Right lobe of liver (tissue), 6 donors: ENCODE measurements around the gene TMEM175. TPM values are rescaled to one million over a fixed set of nuclear protein-coding genes. Genes with fewer than 3 reads are reported as not detected.
A peak's percentile ranks its signal among the peaks of the same experiment; 100 is the strongest.

Experiments
- ATAC-seq, 4 donors: fragments of 200-7000 bp; cut with Tn5 transposase; one replicate each; pipeline ENCODE4 v1.9.1; 2020; ENCODE audit warnings: mild to moderate bottlenecking in 4 of 4, moderate library complexity in 4 of 4
- DNase-seq, 3 donors: peaks; one replicate each; pipeline ENCODE4 v3.0.0-alpha.2; 2020
- H3K27ac ChIP-seq, 3 donors: fragments of 200-600 bp; one replicate each; pipeline ENCODE4 v1.8.0; 2022
- H3K27me3 ChIP-seq, 2 donors: fragments of 200-600 bp; one replicate each; pipeline ENCODE4 v1.8.0; 2022
- H3K36me3 ChIP-seq, 4 donors: fragments of 200-600 bp; sonication (generic) in 1 of 4; one replicate each; pipeline versions ENCODE4 v1.5.1 to v1.8.0; 2017 to 2022; ENCODE audit warnings: control low read depth in 1 of 4
- H3K4me1 ChIP-seq, 4 donors: fragments of 200-600 bp; sonication (generic) in 1 of 4; one replicate each; pipeline versions ENCODE4 v1.5.1 to v1.8.0; 2017 to 2022; ENCODE audit warnings: control low read depth in 1 of 4
- H3K4me3 ChIP-seq, 3 donors: fragments of 200-600 bp; one replicate each; pipeline ENCODE4 v1.8.0; 2022
- H3K9me3 ChIP-seq, 4 donors: fragments of 200-600 bp; sonication (generic) in 1 of 4; one replicate each; pipeline versions ENCODE4 v1.5.1 to v1.8.0; 2017 to 2022; ENCODE audit warnings: control low read depth in 1 of 4
- CTCF ChIP-seq, 4 donors: fragments of 200-600 bp in 3 of 4; fragments of 450-650 bp in 1 of 4; IDR thresholded peaks; one replicate each; pipeline versions ENCODE4 v1.5.1 to v1.8.0; 2016 to 2022; ENCODE audit warnings: antibody characterized with exemption in 4 of 4, mild to moderate bottlenecking in 2 of 4
- POLR2A ChIP-seq: fragments of 450-650 bp; IDR thresholded peaks from one replicate; pipeline ENCODE4 v1.6.1; 2017; ENCODE audit warnings: antibody characterized with exemption, mild to moderate bottlenecking
- WGBS: methylation state at CpG from one replicate; pipeline ENCODE4 v1.1.6; 2018; ENCODE audit warnings: low coverage, low lambda C conversion rate; ENCODE audit not compliant: insufficient coverage; ENCODE audit errors: missing lambda C conversion rate; 5-methylcytosine and 5-hydroxymethylcytosine counted together
- intact Hi-C, 2 donors: fragments of 100-400 bp; cut with DNase I; formaldehyde crosslinking; loops; one replicate each; pipeline versions ENCODE4 v1.11.2 to v1.14.1; 2022
- total RNA-seq, 6 experiments: library from RNA; depleted of rRNA in 2 of 6; stranded (reverse); fragments of >200 nt in 2 of 6; fragmentation: NEBNext Ultra II Directional in 3 of 6; extraction: Animal tissue kit (Norgen Biotek cat#: 25700) in 3 of 6; gene quantifications; one replicate each; pipeline versions ENCODE4 v1.1.0 to v1.2.4, GENCODE V29; 2016 to 2023
- donor health status: DM: no; HTN: yes; CAD: no.
- donor health status: DM: no; HTN: no; CAD: no.
- donor health status: DM: no; HTN: no; CAD: no.
- donor health status: DM: no; HTN: yes; CAD: no.
- donor health status: DM: no; HTN: yes; CAD: no.

The TMEM175 gene
- total RNA-seq, 6 experiments from 2014 or later = 22.0 to 31.8 (median 23.6) TPM

GRCh38 chr4:891747-892146 lies 40.5 kb upstream of the TMEM175 start:
- ATAC-seq = peak in 2 of 4 donors; percentile 10 to 14
- 93% methylated on average over 3 of the region's 10 CpGs for WGBS
- H3K36me3 ChIP-seq = peaks cover 0 to 29% (median 2%) of the 10 kb centered on the region in 4 donors

GRCh38 chr4:892780-893179 lies 39.5 kb upstream of the TMEM175 start:
- Histone ChIP-seq H3K9me3 (no peaks in the 10 kb centered on the region), H3K4me3 (no peak overlapping the region), H3K27me3 (no peaks in the 10 kb centered on the region), H3K27ac (no peak overlapping the region), H3K4me1 (no peaks in the 10 kb centered on the region), H3K36me3 (peaks cover 0 to 37% (median 3%) of the 10 kb centered on the region in 4 donors)
- intact Hi-C loops = loop anchor here in 1 of 2 donors (5.0 kb wide), 1 partner anchor 260 kb away; no protein-coding TSS in a partner anchor
- ATAC-seq = no peak
- no peak for DNase-seq
- no peak for TF ChIP-seq POLR2A
- TF ChIP-seq CTCF (IDR thresholded peaks at IDR 0.05) = no peak
- no CpG with 5 or more reads among the region's 10 CpGs for WGBS

More at GRCh38 chr4:891747-892146, 40.5 kb upstream of the TMEM175 start:
- peak in 2 of 4 donors; percentile 7 to 28 for TF ChIP-seq CTCF (IDR thresholded peaks at IDR 0.05)
- no peak for TF ChIP-seq POLR2A
- Histone ChIP-seq H3K27ac (no peak overlapping the region), H3K9me3 (no peaks in the 10 kb centered on the region), H3K4me3 (no peak overlapping the region), H3K27me3 (no peaks in the 10 kb centered on the region), H3K4me1 (no peaks in the 10 kb centered on the region)
- DNase-seq = no peak
- intact Hi-C loops = loop anchor here in 1 of 2 donors (5.0 kb wide), 1 partner anchor 261 kb away; no protein-coding TSS in a partner anchor

GRCh38 chr4:893276-893994 lies 38.8 kb upstream of the TMEM175 start:
- Histone ChIP-seq H3K4me1 (no peaks in the 10 kb centered on the region), H3K27me3 (no peaks in the 10 kb centered on the region), H3K27ac (no peak overlapping the region), H3K36me3 (peaks cover 0 to 38% (median 3%) of the 10 kb centered on the region in 4 donors), H3K4me3 (no peak overlapping the region), H3K9me3 (no peaks in the 10 kb centered on the region)
- 93% methylated on average over 8 of the region's 41 CpGs for WGBS
- TF ChIP-seq POLR2A = no peak
- TF ChIP-seq CTCF (IDR thresholded peaks at IDR 0.05) = no peak
- ATAC-seq = no peak
- intact Hi-C loops = loop anchor here in 1 of 2 donors (5.0 kb wide), 1 partner anchor 259 kb away; no protein-coding TSS in a partner anchor
- no peak for DNase-seq

- Histone ChIP-seq H3K27me3 (no peaks in the 10 kb centered on the region), H3K9me3 (no peaks in the 10 kb centered on the region), H3K27ac (no peak overlapping the region), H3K4me1 (no peaks in the 10 kb centered on the region), H3K36me3 (peaks cover 0 to 30% (median 3%) of the 10 kb centered on the region in 4 donors), H3K4me3 (no peak overlapping the region)
- intact Hi-C loops = loop anchor here in 1 of 2 donors (5.0 kb wide), 1 partner anchor 258 kb away; no protein-coding TSS in a partner anchor
- WGBS = 88% methylated on average over 15 of the region's 40 CpGs
- DNase-seq (no peak), ATAC-seq (no peak)
- TF ChIP-seq CTCF (IDR thresholded peaks at IDR 0.05) (no peak), POLR2A (no peak)
Measured at GRCh38 chr4:893995-894705, 38.1 kb upstream of the TMEM175 start.
